Measurements from ENCODE around the gene ITPR3.

DNA sequence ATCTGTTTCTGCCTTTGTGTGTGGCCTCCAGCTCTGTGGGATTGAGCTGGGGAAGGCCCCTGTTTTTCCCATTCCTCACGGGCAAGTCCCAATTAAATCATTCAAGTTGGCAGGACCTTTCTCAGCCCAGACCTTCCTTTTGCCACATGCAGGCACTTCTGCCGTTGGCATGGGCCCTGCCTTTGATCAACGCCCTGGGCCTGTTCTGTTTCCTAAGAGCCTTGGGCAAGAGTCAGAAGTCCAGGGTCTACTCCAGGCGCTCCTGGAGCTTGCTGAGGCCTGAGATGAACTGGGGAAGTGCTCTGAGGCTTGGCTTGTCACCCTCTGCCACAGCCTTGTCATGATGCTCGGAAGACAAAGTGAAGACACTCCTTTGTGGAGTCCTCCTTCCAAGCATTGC lies 118.4 kb downstream of the ITPR3 start:
- TF ChIP-seq, protein P1, sequence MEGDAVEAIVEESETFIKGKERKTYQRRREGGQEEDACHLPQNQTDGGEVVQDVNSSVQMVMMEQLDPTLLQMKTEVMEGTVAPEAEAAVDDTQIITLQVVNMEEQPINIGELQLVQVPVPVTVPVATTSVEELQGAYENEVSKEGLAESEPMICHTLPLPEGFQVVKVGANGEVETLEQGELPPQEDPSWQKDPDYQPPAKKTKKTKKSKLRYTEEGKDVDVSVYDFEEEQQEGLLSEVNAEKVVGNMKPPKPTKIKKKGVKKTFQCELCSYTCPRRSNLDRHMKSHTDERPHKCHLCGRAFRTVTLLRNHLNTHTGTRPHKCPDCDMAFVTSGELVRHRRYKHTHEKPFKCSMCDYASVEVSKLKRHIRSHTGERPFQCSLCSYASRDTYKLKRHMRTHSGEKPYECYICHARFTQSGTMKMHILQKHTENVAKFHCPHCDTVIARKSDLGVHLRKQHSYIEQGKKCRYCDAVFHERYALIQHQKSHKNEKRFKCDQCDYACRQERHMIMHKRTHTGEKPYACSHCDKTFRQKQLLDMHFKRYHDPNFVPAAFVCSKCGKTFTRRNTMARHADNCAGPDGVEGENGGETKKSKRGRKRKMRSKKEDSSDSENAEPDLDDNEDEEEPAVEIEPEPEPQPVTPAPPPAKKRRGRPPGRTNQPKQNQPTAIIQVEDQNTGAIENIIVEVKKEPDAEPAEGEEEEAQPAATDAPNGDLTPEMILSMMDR (IDR thresholded peaks at IDR 0.05) = no peak
- no peak for TF ChIP-seq POLR2A (IDR thresholded peaks at IDR 0.05)

Measured in Peyer's patch (tissue), 4 donors.